NCI-H128 (cell line): ENCODE measurements around the gene SMARCD1.
A peak's percentile ranks its signal among the peaks of the same experiment; 100 is the strongest.

Experiments
- DNase-seq: peaks from one replicate; lab custom pipeline; 2025; ENCODE audit not compliant: unreplicated experiment; lab: John Stamatoyannopoulos, UW

The SMARCD1 gene

DNA sequence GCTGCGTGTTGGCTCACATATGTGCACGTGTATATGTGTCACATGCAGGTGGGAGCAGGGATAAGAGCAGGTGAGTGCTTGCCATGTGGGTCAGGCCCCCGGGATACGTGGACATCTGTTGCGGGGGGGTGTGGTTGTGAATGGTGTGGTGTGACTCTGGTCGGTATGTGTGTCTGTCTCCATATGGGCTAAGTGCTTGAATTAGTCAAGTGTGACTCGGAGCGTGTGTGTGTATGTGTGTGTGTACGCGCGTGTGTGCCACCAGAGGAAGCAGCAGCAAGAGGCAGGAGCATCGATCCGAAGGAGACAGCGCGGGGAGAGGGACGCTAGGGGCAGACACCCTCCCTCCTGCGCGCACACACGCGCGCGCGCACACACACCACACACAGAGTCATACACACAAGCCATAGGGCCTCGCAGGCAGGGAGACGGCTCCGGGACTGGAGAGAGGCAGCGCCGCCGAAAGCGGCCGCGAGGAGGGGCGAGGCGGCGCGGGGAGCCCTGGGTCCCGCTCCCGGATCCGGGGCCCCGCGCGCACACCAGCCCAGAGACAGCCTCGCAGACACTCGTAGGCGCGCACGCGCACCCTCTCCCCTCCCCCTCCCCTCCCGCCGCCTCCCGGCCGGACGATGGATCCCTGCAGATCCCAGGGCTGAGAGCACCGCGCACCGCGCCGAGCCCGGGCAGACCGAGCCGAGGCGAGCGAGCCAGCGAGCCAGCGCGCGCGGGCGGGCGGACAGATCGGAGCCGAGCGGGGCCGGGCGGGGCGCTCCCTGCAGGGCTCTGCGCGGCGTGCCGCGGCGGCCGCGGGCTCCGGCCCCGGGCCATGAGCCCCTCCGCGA is 27.9 kb upstream of the SMARCD1 start, which contains the start of gene ASIC1:
Gene ASIC1 (plus strand): TSS at position 597 of the 842 bp plus-strand sequence. CDS start 1,171 bp downstream, outside the sequence.
- peak; percentile 50 for DNase-seq

DNA sequence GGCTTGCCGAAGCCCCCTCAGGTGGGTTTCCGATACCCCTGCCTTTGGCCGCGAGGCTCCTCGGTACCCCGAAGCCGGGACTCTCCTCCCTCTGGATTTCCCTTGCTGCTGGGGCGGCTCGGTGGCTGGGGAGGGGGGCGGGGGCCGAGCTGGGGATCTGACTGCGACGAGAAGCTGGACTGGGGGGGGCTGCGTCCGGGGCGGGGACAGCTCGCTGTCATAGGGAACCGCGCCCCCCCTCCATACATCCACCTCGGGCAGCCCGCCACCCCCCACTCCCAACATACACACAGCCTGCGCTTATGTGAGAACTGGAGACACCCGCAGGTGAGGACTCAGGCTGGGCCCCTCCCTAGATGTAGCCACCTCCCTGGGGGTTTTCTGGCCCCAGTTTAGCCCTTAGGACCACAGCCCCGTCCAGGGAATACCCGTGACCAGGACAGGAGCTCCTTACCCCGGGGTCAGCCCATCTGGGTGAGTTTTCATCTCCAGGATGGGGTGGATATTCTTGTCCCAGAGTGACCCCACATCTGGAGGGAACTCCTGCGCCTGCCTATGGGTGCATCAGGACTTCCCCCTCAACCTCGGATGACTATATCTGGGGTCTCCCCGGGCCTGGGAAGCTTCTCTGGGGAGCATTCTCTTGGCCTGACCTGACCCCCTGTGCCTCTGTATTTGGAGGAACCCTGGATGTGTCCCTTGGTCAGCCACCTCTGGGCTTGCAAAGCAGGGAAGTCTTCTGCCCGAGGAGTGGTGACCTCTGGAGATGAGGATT is 27.1 kb upstream of the SMARCD1 start:
- DNase-seq = no peak

DNA sequence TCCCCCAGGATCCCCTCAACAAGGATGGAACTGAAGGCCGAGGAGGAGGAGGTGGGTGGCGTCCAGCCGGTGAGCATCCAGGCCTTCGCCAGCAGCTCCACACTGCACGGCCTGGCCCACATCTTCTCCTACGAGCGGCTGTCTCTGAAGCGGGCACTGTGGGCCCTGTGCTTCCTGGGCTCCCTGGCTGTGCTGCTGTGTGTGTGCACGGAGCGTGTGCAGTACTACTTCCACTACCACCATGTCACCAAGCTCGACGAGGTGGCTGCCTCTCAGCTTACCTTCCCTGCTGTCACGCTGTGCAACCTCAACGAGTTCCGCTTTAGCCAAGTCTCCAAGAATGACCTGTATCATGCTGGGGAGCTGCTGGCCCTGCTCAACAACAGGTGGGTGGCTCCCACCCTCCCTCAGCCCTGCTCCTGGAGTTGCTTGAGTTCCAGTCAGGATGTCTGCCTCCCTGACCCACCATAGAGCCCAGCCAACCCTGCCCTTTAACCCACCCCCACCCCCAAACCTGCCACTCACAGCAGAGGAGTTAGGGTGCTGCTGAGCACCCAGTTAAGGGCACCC is 26.3 kb upstream of the SMARCD1 start:
- no peak for DNase-seq

DNA sequence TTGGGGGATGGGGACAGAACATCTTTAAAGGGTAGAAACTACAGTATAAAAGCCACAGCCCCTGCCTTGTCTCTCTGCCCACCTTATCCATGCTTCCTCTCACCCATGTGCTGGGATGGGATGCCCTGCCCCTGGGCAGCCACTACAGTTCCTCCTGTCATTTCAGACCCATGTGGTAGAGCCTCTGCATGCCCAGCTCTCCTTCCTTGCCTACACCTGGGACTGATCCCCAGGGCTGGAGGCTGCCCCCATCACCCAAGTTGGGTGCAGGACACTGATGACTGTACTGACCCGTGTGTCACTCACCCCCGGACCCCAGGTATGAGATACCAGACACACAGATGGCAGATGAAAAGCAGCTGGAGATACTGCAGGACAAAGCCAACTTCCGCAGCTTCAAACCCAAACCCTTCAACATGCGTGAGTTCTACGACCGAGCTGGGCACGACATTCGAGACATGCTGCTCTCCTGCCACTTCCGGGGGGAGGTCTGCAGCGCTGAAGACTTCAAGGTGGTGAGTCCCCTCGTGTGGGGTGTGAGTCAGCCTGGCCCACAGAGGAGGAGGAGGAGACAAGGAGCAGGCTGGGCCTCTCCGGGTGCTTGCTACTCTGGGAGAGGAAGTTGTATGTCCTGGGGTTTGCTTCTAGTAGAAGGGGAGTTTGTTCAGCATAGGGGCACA is 25.6 kb upstream of the SMARCD1 start:
- DNase-seq = no peak

DNA sequence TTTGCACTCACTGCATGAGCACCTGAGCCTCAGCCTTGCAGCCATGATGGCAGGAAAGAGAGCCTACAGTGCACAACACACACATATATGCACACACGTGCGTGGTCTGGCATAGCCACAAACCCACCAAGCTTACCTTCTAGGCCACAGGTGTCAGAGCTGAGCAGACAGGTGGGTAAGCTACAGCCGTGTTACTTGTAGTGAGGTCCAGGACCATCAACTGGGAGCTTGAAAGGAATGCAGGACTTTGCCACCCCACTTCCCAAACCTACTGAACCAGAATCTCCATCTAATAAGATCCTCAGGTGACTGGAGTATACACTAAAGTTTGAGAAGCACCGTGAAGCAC is 25.0 kb upstream of the SMARCD1 start:
- no peak for DNase-seq

DNA sequence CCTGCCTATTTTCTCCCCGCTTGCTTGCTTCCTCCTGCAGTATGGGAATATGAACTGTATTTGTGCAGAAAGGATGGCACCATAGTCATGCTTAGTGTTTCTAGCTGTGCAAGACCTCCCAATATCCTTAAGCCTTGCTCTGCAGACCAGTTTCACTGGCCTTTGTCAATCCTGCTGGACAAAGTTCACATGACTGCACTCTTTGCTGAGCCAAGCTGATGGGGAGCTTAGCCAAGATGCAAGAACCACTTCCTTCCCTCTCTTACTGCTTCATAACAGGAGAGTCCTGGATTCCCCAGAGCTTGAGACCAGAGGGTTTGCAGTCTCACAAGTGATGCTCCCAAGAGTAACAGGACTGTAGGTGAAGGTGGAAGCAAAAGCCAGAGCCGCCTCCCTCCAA is 24.0 kb upstream of the SMARCD1 start:
- DNase-seq = no peak

DNA sequence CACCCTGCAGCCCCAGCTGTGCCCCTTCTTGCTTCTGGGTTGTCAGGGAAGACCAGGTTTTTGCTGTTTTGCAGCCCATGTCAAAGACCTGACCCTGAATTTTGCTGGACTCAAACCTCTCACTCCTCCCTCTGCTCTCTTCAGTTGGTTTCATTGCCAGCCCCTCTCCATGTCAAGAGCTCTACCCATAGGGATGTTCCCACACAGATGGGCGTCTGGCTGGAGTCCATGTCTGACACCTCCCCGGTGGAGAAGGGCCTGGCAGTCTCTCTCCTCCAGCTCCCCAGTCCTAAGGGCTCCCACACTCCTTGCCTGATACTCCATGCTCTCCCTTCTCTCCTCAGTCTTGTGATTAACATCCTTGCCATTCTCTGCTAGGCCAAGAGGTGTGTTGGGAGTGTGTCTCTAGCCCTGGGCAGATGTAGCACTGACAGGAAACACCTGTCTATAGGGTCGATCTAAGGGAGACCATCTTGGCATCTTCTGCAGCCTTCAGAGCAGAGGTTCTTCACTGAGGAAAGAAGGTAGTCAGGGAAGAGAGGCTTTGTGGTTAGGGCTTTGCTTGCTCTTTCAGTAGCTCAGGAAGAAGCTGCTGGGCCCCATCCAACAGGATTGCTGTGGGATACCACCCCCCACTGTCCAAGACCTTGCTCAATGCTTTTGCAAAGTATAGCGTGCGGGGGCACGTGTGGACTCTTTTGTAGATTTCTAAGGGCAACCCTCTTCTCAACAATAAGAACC is 23.0 kb upstream of the SMARCD1 start:
- DNase-seq = no peak

DNA sequence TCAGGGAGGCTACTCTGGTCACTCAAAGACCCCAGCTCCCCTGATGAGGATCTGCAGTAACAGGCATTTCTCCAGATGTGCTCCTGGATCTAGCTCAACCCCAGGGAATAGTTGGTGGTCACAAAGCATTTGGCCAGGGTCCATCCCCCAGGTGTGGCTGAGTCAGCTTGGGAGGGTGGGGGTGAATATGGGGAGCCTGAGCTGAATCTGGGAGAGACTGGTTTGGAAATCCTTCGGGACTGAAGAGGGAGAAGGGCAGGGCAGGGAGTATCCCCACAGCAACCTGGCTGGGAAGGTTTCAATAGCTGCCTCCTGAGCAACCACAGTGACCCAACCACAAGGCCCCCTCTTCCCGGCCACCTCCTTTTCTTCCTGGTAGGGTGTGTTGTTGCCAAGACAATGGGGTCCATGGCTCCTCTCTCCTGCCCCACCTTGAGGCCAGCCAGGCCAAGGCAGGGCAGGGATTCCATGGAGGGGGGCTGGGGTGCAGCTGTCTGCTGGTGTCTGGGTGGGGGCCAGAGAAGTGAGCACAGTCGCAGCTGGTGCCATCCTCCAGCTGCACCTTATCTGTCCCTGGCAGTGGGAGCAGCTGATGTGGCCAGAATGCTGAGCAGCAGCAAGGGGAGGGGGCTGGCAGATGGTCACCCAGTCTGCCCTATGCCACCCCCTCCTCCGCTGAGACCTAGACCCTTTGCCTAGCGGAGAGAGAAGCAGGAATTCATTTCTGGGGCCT is 22.2 kb upstream of the SMARCD1 start:
- no peak for DNase-seq

DNA sequence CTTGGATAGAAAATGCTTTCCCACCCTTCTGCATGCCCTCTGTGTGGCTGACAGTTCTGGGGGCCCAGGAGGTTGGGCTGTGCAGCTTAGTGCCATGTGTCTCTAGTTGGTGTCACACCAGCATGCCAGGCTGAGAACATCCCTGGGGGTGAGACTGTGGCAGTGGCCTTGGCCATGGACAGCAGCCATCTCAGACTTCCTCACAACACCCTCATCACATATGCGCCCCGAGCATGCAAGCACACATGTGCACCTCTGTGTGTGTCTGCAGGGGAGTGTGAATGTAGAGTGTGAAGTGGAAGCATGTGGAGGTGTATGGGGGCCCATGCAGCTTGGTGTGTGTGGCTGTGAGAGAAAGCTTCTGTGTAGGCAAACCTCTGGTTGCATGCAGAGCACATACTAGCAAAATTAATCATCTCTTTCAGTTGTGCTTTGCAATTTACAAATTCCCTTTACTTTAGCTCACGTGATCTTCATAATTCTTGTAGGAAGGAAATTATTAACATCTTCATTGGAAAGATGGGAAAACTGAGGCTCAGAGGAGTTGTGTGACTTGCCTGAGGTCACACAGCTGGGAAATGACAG is 19.3 kb upstream of the SMARCD1 start:
- DNase-seq = no peak

DNA sequence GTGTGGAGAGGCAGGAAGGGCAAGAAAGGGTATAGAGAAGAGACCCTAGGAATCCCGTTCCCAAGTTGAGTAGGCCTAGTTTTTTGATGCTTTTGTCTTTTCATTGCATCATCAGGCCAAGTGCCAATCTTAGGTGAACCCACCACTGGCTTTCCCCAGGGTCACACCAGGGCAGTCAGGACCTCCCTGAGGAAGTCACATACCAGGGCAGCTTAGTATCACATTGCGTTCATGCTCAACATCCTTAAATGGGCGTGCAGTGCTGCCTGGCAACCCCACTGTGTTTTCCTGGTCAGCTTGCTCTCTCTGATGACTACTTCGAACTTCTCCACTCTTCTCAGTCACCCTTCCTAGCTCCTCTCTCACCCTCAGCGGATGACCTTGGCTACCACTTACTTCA is 18.7 kb upstream of the SMARCD1 start:
- no peak for DNase-seq

DNA sequence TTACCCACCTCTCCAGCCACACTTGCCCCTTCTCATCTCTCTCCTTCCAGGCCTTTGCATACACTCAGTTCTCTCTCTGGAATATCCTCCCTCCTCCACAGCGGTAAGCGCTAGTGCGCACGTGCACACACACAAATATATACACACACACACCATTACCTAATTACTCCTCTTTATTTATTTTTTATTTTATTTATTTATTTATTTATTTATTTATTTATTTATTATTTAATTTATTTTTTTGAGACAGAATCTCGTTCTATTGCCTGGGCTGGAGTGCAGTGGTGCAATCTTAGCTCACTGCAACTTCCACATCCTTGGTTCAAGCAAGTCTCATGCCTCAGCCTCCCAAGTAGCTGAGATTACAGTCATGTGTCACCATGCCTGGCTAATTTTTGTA is 16.1 kb upstream of the SMARCD1 start:
- no peak for DNase-seq

DNA sequence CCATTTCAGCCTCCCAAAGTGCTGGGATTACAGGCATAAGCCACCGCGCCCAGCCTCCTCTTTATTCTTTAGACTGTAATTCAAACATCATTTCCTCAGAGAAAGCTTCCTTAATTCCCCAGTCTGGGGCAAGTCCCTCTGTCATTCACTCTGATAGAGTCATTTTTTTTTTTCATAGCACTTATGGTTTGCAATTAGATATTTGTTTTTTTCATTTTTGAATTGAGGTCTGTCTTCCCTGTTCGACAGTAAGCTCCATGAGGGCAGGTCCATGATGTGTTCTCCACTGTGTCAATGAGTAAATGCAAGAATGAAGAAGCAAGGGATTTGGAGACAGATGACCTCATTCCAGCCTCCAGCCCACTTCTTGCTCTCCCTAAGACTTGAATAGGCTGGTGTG is 15.6 kb upstream of the SMARCD1 start:
- DNase-seq = no peak

DNA sequence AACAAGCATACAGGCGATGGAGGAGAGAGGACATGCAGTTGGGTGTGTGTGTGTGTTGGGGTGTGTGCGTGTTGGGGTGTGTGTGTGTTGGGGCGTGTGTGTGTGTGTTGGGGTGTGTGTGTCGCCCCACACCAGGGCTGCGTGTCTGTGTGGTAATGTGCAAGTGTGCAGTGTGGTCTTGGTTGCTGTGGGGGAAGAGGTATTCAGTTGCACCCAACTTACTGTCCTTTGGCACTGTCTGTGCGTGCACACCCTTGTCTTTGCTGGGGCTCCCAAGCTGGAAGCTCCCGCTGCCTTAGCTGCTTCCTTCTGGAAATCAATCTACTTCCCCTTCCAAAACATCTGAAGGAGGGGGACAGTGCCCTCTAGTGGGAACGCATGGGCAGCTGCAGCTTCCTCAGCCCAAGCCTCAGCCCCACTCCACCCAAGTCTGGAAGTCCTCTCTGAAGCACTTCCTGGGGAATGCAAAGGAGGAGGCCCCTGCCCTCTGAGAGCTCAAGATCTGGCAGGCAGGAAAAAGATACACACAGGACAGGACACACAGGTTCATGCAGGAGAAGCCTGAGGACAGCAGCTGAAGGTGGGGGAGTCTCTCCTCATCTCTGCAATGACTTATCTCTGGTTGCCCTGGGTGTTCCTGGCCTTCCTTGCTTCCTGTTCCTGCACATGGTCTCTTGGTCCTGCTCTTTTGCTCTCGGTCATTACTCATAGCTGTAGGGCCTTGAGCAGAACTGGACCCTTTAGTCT is 14.7 kb upstream of the SMARCD1 start:
- peak; percentile 44 for DNase-seq

DNA sequence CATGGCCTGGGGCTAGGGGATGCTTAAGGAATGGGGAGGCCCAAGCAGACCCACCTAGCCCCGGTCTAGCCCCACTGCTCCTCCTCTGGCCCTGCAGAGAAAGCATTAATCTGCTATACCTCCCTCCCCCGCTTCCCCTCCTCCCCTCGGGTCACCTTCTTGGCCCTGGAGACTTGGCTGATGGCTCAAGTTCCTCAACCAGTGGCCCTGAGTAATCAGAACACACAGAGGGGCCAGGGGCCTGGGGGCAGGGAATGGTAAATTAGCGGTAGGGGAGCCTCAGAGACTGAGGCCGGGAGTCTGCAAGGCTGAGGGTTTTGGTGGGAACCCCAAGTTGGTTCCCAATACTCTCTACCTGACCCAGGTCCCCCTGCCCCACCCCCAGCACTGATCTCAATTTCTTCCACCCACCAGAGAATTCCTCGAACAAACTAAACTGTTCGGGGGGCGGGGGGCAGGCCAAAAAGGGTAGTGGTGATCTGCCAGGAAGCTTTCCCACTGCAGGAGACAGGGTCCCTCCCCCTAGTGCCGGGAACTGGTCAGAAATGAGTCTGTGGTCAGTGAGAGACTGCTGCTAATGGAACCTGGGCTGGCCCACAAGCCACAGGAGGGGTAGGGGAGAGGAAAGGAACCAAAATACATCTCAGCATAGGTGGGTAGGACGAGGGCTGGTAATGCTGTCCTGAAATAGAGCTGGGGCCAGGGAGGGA is 12.8 kb upstream of the SMARCD1 start:
- DNase-seq = no peak

DNA sequence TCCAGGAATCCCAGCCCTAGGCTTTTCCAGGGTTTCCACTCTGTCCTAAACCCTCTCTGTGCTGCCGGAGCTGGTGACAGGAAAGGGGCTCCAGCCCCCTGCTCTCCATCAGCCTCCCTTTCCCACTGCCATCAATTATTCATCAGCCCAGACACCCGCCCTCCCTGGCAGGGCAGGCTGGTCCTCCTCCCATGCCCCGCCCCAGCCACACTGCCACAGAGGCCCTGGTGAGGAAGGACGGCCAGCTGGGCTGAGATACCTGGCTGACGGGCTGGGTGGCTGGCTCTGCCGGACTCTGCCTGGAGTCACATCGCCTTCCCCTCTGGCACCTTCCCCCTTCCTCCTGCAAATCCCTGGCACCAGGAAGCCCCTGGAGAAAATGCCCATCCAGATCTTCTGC is 11.9 kb upstream of the SMARCD1 start:
- no peak for DNase-seq

DNA sequence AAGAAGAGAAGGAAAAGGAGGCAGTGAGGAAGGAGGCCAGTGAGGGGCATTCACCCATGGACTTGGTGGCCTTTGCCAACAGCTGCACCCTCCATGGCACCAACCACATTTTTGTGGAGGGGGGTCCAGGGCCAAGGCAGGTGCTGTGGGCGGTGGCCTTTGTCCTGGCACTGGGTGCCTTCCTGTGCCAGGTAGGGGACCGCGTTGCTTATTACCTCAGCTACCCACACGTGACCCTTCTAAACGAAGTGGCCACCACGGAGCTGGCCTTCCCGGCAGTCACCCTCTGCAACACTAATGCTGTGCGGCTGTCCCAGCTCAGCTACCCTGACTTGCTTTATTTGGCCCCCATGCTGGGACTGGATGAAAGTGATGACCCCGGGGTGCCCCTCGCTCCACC is 11.4 kb upstream of the SMARCD1 start:
- DNase-seq = no peak

DNA sequence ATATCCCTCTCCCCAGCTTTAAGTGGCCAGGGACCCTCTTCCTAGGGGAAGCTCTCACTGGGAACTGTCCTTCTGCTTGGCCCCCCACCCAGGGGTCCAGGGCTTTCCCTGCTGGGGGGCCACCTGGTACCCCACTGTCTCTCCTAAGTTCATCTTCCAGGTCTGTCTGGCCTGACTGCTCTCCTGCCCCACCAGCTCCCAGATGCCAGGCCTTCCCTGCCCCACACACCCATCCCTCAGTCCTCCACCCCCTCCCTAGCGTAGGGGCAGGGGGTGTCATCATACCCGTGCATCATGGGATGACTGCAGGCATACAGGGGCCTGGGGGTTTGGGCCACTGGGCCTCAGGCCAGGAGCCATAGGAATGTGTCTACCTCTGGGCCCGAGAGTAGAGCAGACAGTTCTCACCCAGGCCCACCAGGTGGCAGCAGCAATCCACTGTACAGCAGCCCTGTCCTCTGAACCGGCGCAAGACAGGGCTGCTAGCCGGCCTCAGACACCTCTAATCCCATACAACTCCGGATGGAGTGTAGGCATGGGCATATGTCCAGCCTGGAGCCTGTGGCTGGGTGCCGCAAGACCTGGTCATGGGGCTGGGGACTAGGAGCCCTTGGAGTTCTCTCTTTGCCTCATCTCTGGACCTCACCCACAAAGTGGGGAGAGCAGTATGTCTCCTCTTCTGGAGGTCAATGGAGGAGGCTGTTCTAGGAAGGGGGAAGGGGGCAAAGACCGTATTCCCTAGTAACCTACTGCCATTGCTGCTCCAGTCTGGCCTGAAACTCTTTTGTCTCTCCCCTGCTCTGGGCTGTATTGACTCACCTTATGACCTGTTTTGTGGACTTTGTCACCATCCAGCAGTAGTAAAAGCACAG is 10.0 kb upstream of the SMARCD1 start:
- peak; percentile 72 for DNase-seq

DNA sequence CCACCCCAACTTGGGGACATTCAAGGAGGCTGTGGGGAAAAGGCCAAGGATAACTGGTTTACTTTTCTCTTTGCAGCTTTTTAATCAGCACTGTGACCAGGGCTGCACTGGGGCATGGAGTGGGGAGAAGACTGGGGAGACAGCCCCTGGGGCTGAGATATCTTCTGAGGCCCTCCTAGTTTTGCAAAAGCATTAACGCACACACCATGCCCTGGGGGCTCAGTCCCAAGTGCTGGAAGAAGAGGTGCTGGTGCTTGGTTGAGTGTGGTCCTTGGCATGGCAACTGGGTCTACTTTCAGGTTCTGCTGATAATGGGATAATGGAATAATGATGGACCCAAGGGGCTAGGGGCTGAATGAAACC is 9.4 kb upstream of the SMARCD1 start:
- no peak for DNase-seq
